HL-60 (cell line): ENCODE measurements around the gene CACNB3.
"Not testable (repeated sequence)": the region's sequence is repeated elsewhere in the genome, so short reads cannot be mapped to it uniquely, and the experiment has no call there.

Experiments
- DNase-seq, 2 experiments: peaks; one replicate each; pipeline ENCODE4 v3.0.0-alpha.2; 2010 to 2020; ENCODE audit warnings: low read depth in 1 of 2, low spot score in 1 of 2
- H3K27ac ChIP-seq: fragments of 250-450 bp; sonication (Bioruptor Pico); replicated peaks from 2 replicates; pipeline ENCODE4 v1.5.1; 2020; ENCODE audit warnings: mild to moderate bottlenecking, moderate library complexity
- H3K27me3 ChIP-seq: fragments of 250-450 bp; sonication (Bioruptor Pico); 2 replicates; pipeline ENCODE4 v1.5.1; 2021; ENCODE audit warnings: mild to moderate bottlenecking, moderate library complexity; ENCODE audit not compliant: insufficient read depth, poor library complexity, severe bottlenecking
- H3K4me3 ChIP-seq: replicated peaks from 2 replicates; pipeline ENCODE4 v1.5.1; 2011; ENCODE audit warnings: mild to moderate bottlenecking, control low read depth, low read length; ENCODE audit not compliant: insufficient read depth
- GABPA ChIP-seq: IDR thresholded peaks from 2 replicates; pipeline ENCODE4 v1.6.1; 2012; ENCODE audit warnings: low read depth
- POLR2AphosphoS5 ChIP-seq: IDR thresholded peaks from 2 replicates; pipeline ENCODE4 v1.6.1; 2012; ENCODE audit warnings: low read depth
- SPI1 ChIP-seq: IDR thresholded peaks from 2 replicates; pipeline ENCODE4 v1.6.1; 2012; ENCODE audit warnings: low read depth, mild to moderate bottlenecking, borderline replicate concordance
- TF ChIP-seq, protein P1 (sequence below): IDR thresholded peaks from one replicate; pipeline ENCODE4 v1.5.1; 2011; ENCODE audit warnings: low read length, control low read depth, inconsistent platforms; ENCODE audit not compliant: insufficient read depth
- TF ChIP-seq, protein P2 (sequence below): IDR thresholded peaks from 2 replicates; pipeline ENCODE4 v1.6.1; 2012; ENCODE audit warnings: low read depth; ENCODE audit not compliant: insufficient replicate concordance

The CACNB3 gene

DNA sequence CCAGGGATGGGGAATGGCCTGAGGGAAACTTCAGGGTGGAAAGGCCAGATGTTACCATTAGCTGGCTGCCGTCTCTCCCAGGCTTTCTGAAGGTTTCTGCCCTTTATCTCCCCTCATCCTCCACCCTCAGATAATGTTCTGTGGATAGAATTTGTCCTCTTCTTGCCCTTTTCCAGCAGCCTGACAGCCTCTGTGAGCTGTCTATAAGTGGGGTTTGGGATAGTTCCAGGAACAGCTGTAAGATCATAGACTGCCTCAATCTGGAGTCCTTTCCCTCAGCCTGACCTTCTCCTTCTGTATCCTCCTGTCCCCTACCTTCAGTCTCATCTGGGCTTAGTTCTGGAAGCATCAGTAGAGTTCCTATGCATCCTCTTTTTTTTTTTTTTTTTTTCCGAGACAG lies 50.2 kb downstream of the CACNB3 start:
- DNase-seq = no peak
- no peak overlapping the region for H3K4me3 ChIP-seq
- H3K27ac ChIP-seq = no peak overlapping the region
- H3K27me3 ChIP-seq = no peaks in the 10 kb centered on the region
- TF ChIP-seq, protein P1, sequence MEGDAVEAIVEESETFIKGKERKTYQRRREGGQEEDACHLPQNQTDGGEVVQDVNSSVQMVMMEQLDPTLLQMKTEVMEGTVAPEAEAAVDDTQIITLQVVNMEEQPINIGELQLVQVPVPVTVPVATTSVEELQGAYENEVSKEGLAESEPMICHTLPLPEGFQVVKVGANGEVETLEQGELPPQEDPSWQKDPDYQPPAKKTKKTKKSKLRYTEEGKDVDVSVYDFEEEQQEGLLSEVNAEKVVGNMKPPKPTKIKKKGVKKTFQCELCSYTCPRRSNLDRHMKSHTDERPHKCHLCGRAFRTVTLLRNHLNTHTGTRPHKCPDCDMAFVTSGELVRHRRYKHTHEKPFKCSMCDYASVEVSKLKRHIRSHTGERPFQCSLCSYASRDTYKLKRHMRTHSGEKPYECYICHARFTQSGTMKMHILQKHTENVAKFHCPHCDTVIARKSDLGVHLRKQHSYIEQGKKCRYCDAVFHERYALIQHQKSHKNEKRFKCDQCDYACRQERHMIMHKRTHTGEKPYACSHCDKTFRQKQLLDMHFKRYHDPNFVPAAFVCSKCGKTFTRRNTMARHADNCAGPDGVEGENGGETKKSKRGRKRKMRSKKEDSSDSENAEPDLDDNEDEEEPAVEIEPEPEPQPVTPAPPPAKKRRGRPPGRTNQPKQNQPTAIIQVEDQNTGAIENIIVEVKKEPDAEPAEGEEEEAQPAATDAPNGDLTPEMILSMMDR = no peak
- no peak for TF ChIP-seq SPI1
- TF ChIP-seq, protein P2, sequence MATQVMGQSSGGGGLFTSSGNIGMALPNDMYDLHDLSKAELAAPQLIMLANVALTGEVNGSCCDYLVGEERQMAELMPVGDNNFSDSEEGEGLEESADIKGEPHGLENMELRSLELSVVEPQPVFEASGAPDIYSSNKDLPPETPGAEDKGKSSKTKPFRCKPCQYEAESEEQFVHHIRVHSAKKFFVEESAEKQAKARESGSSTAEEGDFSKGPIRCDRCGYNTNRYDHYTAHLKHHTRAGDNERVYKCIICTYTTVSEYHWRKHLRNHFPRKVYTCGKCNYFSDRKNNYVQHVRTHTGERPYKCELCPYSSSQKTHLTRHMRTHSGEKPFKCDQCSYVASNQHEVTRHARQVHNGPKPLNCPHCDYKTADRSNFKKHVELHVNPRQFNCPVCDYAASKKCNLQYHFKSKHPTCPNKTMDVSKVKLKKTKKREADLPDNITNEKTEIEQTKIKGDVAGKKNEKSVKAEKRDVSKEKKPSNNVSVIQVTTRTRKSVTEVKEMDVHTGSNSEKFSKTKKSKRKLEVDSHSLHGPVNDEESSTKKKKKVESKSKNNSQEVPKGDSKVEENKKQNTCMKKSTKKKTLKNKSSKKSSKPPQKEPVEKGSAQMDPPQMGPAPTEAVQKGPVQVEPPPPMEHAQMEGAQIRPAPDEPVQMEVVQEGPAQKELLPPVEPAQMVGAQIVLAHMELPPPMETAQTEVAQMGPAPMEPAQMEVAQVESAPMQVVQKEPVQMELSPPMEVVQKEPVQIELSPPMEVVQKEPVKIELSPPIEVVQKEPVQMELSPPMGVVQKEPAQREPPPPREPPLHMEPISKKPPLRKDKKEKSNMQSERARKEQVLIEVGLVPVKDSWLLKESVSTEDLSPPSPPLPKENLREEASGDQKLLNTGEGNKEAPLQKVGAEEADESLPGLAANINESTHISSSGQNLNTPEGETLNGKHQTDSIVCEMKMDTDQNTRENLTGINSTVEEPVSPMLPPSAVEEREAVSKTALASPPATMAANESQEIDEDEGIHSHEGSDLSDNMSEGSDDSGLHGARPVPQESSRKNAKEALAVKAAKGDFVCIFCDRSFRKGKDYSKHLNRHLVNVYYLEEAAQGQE = no peak
- no peak for TF ChIP-seq GABPA
- no peak for TF ChIP-seq POLR2AphosphoS5

DNA sequence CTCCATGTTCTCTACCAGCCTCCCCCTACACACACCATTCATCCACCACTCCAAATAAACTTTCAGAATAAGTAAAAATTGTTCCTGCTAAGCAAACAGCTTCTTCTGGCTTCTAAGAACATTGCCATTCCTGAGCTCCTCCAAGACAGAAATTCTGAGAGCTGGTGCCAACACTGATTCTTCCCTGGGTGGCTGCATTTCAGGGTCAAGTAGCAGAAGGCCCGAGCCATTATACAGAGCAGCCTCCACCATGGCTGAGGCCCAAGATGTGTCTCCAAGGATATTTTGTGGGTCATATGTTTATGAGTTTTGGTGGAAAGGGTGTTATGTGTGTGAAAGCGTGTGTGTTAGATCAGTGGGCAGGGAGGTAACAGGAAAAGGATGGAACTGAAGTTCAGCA lies 50.9 kb downstream of the CACNB3 start:
- no peak for DNase-seq
- H3K27ac ChIP-seq = no peak overlapping the region
- no peaks in the 10 kb centered on the region for H3K27me3 ChIP-seq
- H3K4me3 ChIP-seq = no peak overlapping the region
- TF ChIP-seq GABPA (no peak), POLR2AphosphoS5 (no peak), SPI1 (no peak)
- TF ChIP-seq, protein P1 = no peak
- TF ChIP-seq, protein P2 = no peak

DNA sequence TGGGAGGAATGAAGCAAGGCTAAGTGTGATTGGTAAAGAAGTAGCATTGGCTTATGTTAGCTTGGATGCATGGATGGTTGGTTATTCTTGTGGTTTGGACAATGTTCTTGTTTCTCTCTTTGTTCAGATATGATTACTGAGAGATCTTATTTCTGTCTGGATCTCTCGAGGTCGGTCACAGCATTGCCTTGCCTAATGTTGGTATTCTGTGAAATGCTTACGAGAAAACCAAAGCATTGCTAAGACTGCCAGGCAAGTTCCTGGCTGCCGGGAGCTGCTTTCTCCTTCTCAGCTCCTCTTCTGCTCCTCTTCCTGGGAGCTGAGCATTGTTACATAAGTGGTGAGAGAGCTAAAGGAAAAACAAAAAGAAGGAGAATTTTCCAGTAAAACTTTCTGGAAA lies 54.8 kb downstream of the CACNB3 start:
- Histone ChIP-seq H3K27me3 (no peaks in the 10 kb centered on the region), H3K4me3 (no peak overlapping the region), H3K27ac (no peak overlapping the region)
- no peak for DNase-seq
- no peak for TF ChIP-seq SPI1
- no peak for TF ChIP-seq GABPA
- TF ChIP-seq, protein P1 = no peak
- TF ChIP-seq, protein P2 = no peak
- TF ChIP-seq POLR2AphosphoS5 = no peak

DNA sequence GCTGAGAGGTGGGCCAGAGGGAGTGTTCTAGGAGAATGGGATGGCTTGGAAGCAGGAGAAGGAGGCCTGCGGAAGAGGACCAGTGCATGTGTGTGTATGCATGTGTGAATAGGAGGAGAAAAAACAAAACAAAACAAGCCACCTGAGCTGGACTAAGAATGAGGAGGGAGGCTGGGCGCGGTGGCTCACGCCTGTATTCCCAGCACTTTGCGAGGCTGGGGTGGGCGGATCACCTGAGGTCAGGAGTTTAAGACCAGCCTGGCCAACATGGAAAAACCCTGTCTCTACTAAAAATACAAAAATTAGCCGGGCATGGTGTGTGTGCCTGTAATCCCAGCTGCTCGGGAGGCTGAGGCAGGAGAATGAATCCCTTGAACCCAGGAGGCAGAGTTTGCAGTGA lies 55.2 kb downstream of the CACNB3 start:
- H3K27me3 ChIP-seq, DNase-seq, H3K27ac ChIP-seq, H3K4me3 ChIP-seq: not testable (repeated sequence)
